Breast epithelium (tissue), 3 donors: ENCODE measurements around the gene TTC28.

ENCODE experiments used
- POLR2A ChIP-seq: fragments of 450-650 bp; IDR thresholded peaks from one replicate; pipeline ENCODE4 v1.6.1; 2016; ENCODE audit warnings: antibody characterized with exemption, mild to moderate bottlenecking, moderate library complexity
- TF ChIP-seq, protein P1 (sequence below), 3 donors: fragments of 450-650 bp; IDR thresholded peaks; one replicate each; pipeline ENCODE4 v1.5.1; 2016 to 2017; ENCODE audit warnings: antibody characterized with exemption in 3 of 3, mild to moderate bottlenecking in 3 of 3, moderate library complexity in 3 of 3

DNA sequence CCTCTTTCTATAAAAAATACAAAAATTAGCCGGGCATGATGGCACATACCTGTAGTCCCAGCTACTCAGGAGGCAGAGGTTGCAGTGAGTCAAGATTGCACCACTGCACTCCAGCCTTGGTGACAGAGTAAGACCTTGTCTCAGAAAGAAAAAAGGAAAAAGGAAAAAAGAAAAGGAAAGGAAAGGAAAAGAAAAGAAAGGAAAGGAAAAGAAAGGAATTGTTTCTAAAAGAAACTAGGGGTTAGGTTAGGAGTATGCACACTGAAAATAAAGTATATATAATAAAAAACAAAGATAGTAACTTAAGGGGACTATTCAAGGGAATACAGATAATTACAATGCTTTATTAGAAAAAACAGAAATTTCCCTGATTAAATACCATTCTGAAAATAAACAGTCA is 50.9 kb downstream of the TTC28 start:
- TF ChIP-seq, protein P1, sequence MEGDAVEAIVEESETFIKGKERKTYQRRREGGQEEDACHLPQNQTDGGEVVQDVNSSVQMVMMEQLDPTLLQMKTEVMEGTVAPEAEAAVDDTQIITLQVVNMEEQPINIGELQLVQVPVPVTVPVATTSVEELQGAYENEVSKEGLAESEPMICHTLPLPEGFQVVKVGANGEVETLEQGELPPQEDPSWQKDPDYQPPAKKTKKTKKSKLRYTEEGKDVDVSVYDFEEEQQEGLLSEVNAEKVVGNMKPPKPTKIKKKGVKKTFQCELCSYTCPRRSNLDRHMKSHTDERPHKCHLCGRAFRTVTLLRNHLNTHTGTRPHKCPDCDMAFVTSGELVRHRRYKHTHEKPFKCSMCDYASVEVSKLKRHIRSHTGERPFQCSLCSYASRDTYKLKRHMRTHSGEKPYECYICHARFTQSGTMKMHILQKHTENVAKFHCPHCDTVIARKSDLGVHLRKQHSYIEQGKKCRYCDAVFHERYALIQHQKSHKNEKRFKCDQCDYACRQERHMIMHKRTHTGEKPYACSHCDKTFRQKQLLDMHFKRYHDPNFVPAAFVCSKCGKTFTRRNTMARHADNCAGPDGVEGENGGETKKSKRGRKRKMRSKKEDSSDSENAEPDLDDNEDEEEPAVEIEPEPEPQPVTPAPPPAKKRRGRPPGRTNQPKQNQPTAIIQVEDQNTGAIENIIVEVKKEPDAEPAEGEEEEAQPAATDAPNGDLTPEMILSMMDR (IDR thresholded peaks at IDR 0.05), result no peak
- no peak for TF ChIP-seq POLR2A
